GM23338 (cell line): ENCODE data around the gene RBFOX1. TPM values are rescaled to one million over a fixed set of nuclear protein-coding genes. Genes with fewer than 3 reads are reported as not detected.

Experiments used
- ATAC-seq: fragments of 200-7000 bp; cut with Tn5 transposase; 3 replicates; pipeline ENCODE4 v1.9.1; 2020
- DNase-seq: peaks from one replicate; pipeline ENCODE4 v3.0.0-alpha.2; 2015; ENCODE audit warnings: low spot score
- H2AFZ ChIP-seq: fragments of 200-600 bp; sonication (generic); 2 replicates; pipeline ENCODE4 v1.8.0; 2016; ENCODE audit warnings: antibody characterized with exemption, mild to moderate bottlenecking, moderate library complexity
- H3F3A ChIP-seq: fragments of 200-600 bp; sonication (generic); replicated peaks from 2 replicates; pipeline ENCODE4 v1.8.0; 2017; ENCODE audit warnings: antibody characterized with exemption, mixed run types, low read depth
- H3K27ac ChIP-seq: fragments of 200-600 bp; sonication (generic); 2 replicates; pipeline ENCODE4 v1.6.1; 2016; ENCODE audit warnings: low read depth
- H3K27me3 ChIP-seq: fragments of 200-600 bp; sonication (generic); 2 replicates; pipeline ENCODE4 v1.8.0; 2016; ENCODE audit warnings: mild to moderate bottlenecking, mixed run types, moderate library complexity; ENCODE audit not compliant: insufficient read depth
- H3K36me3 ChIP-seq: fragments of 200-600 bp; sonication (generic); 2 replicates; pipeline ENCODE4 v1.8.0; 2016; ENCODE audit warnings: mild to moderate bottlenecking; ENCODE audit not compliant: insufficient read depth
- H3K4me1 ChIP-seq: fragments of 200-600 bp; sonication (generic); 2 replicates; pipeline ENCODE4 v1.8.0; 2016; ENCODE audit warnings: mild to moderate bottlenecking, moderate library complexity; ENCODE audit not compliant: insufficient read depth
- H3K4me2 ChIP-seq: fragments of 200-600 bp; sonication (generic); 2 replicates; pipeline ENCODE4 v1.7.1; 2017; ENCODE audit warnings: mixed run types
- H3K4me3 ChIP-seq: fragments of 200-600 bp; sonication (generic); 2 replicates; pipeline ENCODE4 v1.6.1; 2016; ENCODE audit warnings: mixed run types
- H3K79me2 ChIP-seq: fragments of 200-600 bp; sonication (generic); replicated peaks from 2 replicates; pipeline ENCODE4 v1.8.0; 2017; ENCODE audit warnings: mild to moderate bottlenecking; ENCODE audit not compliant: insufficient read depth
- H3K9me2 ChIP-seq: fragments of 200-600 bp; sonication (generic); 2 replicates; pipeline ENCODE4 v1.8.0; 2017; ENCODE audit not compliant: insufficient read depth
- H4K20me1 ChIP-seq: fragments of 200-600 bp; sonication (generic); replicated peaks from 2 replicates; pipeline ENCODE4 v1.8.0; 2017; ENCODE audit warnings: mild to moderate bottlenecking; ENCODE audit not compliant: insufficient read depth
- H3K27ac Mint-ChIP-seq: 2 replicates; pipeline ENCODE4 v1.8.0; 2020; ENCODE audit warnings: inconsistent platforms, mild to moderate bottlenecking, moderate library complexity, mixed read lengths
- H3K27me3 Mint-ChIP-seq: 3 replicates; pipeline ENCODE4 v1.8.0; 2022; ENCODE audit warnings: low read depth, mild to moderate bottlenecking, moderate library complexity, mixed read lengths, inconsistent platforms; ENCODE audit not compliant: insufficient read depth, poor library complexity
- H3K36me3 Mint-ChIP-seq: 3 replicates; pipeline ENCODE4 v1.8.0; 2021; ENCODE audit warnings: low read depth, mild to moderate bottlenecking, inconsistent platforms, moderate library complexity, mixed read lengths
- H3K4me1 Mint-ChIP-seq: 3 replicates; pipeline ENCODE4 v1.8.0; 2020; ENCODE audit warnings: mild to moderate bottlenecking, inconsistent platforms, mixed read lengths
- H3K4me3 Mint-ChIP-seq: 3 replicates; pipeline ENCODE4 v1.8.0; 2021; ENCODE audit warnings: moderate library complexity, mild to moderate bottlenecking, inconsistent platforms, mixed read lengths
- H3K9me3 Mint-ChIP-seq: 3 replicates; pipeline ENCODE4 v1.8.0; 2020; ENCODE audit warnings: moderate library complexity, mild to moderate bottlenecking, inconsistent platforms, mixed read lengths
- CREB1 ChIP-seq: fragments of 250-450 bp; sonication (Bioruptor Pico); IDR thresholded peaks from 2 replicates; pipeline ENCODE4 v1.5.0; 2020; ENCODE audit warnings: low read depth, mild to moderate bottlenecking, moderate library complexity
- EZH2 ChIP-seq: fragments of 200-600 bp; sonication (generic); IDR thresholded peaks from one replicate; pipeline ENCODE4 v1.8.0; 2017; ENCODE audit warnings: antibody characterized with exemption, mild to moderate bottlenecking, low read depth; ENCODE audit not compliant: unreplicated experiment
- EZH2phosphoT487 ChIP-seq: fragments of 200-600 bp; sonication (generic); IDR thresholded peaks from one replicate; pipeline ENCODE4 v1.8.1; 2018; ENCODE audit warnings: antibody characterized with exemption; ENCODE audit not compliant: unreplicated experiment
- JUNB ChIP-seq: IDR thresholded peaks from one replicate; pipeline ENCODE4 v1.6.1; 2016; ENCODE audit warnings: antibody characterized with exemption; ENCODE audit not compliant: unreplicated experiment
- NANOG ChIP-seq: IDR thresholded peaks from 2 replicates; pipeline ENCODE4 v1.6.1; 2016; ENCODE audit warnings: antibody characterized with exemption, borderline replicate concordance
- POLR2AphosphoS5 ChIP-seq: IDR thresholded peaks from 2 replicates; pipeline ENCODE4 v1.6.1; 2016; ENCODE audit warnings: antibody characterized with exemption, low read depth
- STAT1 ChIP-seq: IDR thresholded peaks from one replicate; pipeline ENCODE4 v1.6.1; 2016; ENCODE audit warnings: antibody characterized with exemption; ENCODE audit not compliant: unreplicated experiment
- ZNF114 ChIP-seq: fragments of 250-450 bp; sonication (Bioruptor Pico); IDR thresholded peaks from 2 replicates; pipeline ENCODE4 v1.5.0; 2020; ENCODE audit warnings: mild to moderate bottlenecking, moderate library complexity
- ZNF331 ChIP-seq: fragments of 250-450 bp; sonication (Bioruptor Pico); IDR thresholded peaks from 2 replicates; pipeline ENCODE4 v1.5.0; 2020; ENCODE audit warnings: low read depth, mild to moderate bottlenecking, moderate library complexity
- polyA plus RNA-seq: library from polyadenylated mRNA; unstranded; fragments of >200 nt; fragmentation: Nextera tagmentation; extraction: Ambion mirVana; gene quantifications from 2 replicates; pipeline ENCODE4 v1.2.1, GENCODE V29; 2016
- total RNA-seq: library from RNA; depleted of rRNA; stranded (reverse); fragments of >200 nt; shearing (Covaris generic); gene quantifications from 2 replicates; pipeline ENCODE4 v1.2.3, GENCODE V29; 2014
- TF ChIP-seq, protein P1 (sequence below), 2 experiments: fragments of 200-600 bp in 1 of 2; sonication (generic) in 1 of 2; conservative IDR thresholded peaks; 2 replicates each; pipeline versions ENCODE4 v1.5.1 to v1.6.1; 2016 to 2017; ENCODE audit warnings: antibody characterized with exemption in 2 of 2, low read depth in 2 of 2, mild to moderate bottlenecking in 2 of 2, moderate library complexity in 1 of 2
- TF ChIP-seq, protein P2 (sequence below): IDR thresholded peaks from 2 replicates; pipeline ENCODE4 v1.6.1; 2016; ENCODE audit warnings: antibody characterized with exemption
- TF ChIP-seq, protein P3 (sequence below): IDR thresholded peaks from one replicate; pipeline ENCODE4 v1.6.1; 2018; ENCODE audit warnings: antibody characterized with exemption; ENCODE audit not compliant: unreplicated experiment
- TF ChIP-seq, protein P4 (sequence below): fragments of 250-450 bp; sonication (Bioruptor Pico); IDR thresholded peaks from 2 replicates; pipeline ENCODE4 v1.5.0; 2020; ENCODE audit warnings: mild to moderate bottlenecking, moderate library complexity

RBFOX1 gene
- total and polyA plus RNA-seq, 2 experiments from 2014 or later, result 2.5 to 3.6 TPM

DNA sequence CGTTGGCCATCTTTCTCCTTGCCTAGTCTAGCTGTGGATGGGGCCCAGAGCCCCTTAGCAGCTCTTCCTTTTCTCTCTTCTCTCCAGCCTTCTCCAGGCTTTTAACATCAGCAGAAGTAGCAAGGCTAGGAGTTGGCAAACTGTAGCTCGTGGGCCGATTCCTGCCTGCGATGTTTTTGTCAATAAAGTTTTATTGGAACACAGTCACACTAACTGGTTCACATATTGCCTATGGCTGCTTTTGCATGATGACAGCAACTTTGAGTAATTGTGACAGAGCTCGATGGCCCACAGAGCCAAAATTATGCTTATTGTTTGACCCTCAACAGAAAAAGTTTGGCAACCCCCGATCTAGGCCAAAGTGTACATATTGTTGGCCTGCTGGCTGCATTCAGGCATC lies 199.9 kb downstream of the RBFOX1 start:
- DNase-seq (no peak), ATAC-seq (no peak)
- Histone ChIP-seq H3K27ac (no peak overlapping the region), H3K9me2 (no peaks in the 10 kb centered on the region), H3K4me2 (no peak overlapping the region), H3F3A (no peaks in the 10 kb centered on the region), H3K36me3 (0 out of 2 replicates have a peak, but pooled peaks cover 3% of the 10 kb centered on the region), H3K27me3 (no peaks in the 10 kb centered on the region), H2AFZ (no peak overlapping the region), H3K4me1 (no peaks in the 10 kb centered on the region), H4K20me1 (no peaks in the 10 kb centered on the region), H3K4me3 (no peak overlapping the region), H3K79me2 (no peaks in the 10 kb centered on the region)
- H3K4me1 Mint-ChIP-seq, result no peaks in the 10 kb centered on the region
- H3K27me3 Mint-ChIP-seq, result no peaks in the 10 kb centered on the region
- H3K4me3 Mint-ChIP-seq, result no peak overlapping the region
- no peaks in the 10 kb centered on the region for H3K36me3 Mint-ChIP-seq
- H3K9me3 Mint-ChIP-seq, result no peaks in the 10 kb centered on the region
- H3K27ac Mint-ChIP-seq, result no peak overlapping the region
- TF ChIP-seq EZH2 (no peak), NANOG (no peak), EZH2phosphoT487 (no peak), ZNF331 (CRISPR knock-in tag) (no peak), JUNB (no peak), ZNF114 (CRISPR knock-in tag) (no peak), POLR2AphosphoS5 (no peak), CREB1 (CRISPR knock-in tag) (no peak), STAT1 (no peak)
- TF ChIP-seq, protein P1, sequence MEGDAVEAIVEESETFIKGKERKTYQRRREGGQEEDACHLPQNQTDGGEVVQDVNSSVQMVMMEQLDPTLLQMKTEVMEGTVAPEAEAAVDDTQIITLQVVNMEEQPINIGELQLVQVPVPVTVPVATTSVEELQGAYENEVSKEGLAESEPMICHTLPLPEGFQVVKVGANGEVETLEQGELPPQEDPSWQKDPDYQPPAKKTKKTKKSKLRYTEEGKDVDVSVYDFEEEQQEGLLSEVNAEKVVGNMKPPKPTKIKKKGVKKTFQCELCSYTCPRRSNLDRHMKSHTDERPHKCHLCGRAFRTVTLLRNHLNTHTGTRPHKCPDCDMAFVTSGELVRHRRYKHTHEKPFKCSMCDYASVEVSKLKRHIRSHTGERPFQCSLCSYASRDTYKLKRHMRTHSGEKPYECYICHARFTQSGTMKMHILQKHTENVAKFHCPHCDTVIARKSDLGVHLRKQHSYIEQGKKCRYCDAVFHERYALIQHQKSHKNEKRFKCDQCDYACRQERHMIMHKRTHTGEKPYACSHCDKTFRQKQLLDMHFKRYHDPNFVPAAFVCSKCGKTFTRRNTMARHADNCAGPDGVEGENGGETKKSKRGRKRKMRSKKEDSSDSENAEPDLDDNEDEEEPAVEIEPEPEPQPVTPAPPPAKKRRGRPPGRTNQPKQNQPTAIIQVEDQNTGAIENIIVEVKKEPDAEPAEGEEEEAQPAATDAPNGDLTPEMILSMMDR (conservative IDR thresholded peaks at IDR 0.05; ENCODE audit: low read depth in 2 of 2), result no peak
- TF ChIP-seq, protein P2, sequence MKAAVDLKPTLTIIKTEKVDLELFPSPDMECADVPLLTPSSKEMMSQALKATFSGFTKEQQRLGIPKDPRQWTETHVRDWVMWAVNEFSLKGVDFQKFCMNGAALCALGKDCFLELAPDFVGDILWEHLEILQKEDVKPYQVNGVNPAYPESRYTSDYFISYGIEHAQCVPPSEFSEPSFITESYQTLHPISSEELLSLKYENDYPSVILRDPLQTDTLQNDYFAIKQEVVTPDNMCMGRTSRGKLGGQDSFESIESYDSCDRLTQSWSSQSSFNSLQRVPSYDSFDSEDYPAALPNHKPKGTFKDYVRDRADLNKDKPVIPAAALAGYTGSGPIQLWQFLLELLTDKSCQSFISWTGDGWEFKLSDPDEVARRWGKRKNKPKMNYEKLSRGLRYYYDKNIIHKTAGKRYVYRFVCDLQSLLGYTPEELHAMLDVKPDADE, result no peak
- TF ChIP-seq, protein P3, sequence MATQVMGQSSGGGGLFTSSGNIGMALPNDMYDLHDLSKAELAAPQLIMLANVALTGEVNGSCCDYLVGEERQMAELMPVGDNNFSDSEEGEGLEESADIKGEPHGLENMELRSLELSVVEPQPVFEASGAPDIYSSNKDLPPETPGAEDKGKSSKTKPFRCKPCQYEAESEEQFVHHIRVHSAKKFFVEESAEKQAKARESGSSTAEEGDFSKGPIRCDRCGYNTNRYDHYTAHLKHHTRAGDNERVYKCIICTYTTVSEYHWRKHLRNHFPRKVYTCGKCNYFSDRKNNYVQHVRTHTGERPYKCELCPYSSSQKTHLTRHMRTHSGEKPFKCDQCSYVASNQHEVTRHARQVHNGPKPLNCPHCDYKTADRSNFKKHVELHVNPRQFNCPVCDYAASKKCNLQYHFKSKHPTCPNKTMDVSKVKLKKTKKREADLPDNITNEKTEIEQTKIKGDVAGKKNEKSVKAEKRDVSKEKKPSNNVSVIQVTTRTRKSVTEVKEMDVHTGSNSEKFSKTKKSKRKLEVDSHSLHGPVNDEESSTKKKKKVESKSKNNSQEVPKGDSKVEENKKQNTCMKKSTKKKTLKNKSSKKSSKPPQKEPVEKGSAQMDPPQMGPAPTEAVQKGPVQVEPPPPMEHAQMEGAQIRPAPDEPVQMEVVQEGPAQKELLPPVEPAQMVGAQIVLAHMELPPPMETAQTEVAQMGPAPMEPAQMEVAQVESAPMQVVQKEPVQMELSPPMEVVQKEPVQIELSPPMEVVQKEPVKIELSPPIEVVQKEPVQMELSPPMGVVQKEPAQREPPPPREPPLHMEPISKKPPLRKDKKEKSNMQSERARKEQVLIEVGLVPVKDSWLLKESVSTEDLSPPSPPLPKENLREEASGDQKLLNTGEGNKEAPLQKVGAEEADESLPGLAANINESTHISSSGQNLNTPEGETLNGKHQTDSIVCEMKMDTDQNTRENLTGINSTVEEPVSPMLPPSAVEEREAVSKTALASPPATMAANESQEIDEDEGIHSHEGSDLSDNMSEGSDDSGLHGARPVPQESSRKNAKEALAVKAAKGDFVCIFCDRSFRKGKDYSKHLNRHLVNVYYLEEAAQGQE, result no peak
- TF ChIP-seq, protein P4, sequence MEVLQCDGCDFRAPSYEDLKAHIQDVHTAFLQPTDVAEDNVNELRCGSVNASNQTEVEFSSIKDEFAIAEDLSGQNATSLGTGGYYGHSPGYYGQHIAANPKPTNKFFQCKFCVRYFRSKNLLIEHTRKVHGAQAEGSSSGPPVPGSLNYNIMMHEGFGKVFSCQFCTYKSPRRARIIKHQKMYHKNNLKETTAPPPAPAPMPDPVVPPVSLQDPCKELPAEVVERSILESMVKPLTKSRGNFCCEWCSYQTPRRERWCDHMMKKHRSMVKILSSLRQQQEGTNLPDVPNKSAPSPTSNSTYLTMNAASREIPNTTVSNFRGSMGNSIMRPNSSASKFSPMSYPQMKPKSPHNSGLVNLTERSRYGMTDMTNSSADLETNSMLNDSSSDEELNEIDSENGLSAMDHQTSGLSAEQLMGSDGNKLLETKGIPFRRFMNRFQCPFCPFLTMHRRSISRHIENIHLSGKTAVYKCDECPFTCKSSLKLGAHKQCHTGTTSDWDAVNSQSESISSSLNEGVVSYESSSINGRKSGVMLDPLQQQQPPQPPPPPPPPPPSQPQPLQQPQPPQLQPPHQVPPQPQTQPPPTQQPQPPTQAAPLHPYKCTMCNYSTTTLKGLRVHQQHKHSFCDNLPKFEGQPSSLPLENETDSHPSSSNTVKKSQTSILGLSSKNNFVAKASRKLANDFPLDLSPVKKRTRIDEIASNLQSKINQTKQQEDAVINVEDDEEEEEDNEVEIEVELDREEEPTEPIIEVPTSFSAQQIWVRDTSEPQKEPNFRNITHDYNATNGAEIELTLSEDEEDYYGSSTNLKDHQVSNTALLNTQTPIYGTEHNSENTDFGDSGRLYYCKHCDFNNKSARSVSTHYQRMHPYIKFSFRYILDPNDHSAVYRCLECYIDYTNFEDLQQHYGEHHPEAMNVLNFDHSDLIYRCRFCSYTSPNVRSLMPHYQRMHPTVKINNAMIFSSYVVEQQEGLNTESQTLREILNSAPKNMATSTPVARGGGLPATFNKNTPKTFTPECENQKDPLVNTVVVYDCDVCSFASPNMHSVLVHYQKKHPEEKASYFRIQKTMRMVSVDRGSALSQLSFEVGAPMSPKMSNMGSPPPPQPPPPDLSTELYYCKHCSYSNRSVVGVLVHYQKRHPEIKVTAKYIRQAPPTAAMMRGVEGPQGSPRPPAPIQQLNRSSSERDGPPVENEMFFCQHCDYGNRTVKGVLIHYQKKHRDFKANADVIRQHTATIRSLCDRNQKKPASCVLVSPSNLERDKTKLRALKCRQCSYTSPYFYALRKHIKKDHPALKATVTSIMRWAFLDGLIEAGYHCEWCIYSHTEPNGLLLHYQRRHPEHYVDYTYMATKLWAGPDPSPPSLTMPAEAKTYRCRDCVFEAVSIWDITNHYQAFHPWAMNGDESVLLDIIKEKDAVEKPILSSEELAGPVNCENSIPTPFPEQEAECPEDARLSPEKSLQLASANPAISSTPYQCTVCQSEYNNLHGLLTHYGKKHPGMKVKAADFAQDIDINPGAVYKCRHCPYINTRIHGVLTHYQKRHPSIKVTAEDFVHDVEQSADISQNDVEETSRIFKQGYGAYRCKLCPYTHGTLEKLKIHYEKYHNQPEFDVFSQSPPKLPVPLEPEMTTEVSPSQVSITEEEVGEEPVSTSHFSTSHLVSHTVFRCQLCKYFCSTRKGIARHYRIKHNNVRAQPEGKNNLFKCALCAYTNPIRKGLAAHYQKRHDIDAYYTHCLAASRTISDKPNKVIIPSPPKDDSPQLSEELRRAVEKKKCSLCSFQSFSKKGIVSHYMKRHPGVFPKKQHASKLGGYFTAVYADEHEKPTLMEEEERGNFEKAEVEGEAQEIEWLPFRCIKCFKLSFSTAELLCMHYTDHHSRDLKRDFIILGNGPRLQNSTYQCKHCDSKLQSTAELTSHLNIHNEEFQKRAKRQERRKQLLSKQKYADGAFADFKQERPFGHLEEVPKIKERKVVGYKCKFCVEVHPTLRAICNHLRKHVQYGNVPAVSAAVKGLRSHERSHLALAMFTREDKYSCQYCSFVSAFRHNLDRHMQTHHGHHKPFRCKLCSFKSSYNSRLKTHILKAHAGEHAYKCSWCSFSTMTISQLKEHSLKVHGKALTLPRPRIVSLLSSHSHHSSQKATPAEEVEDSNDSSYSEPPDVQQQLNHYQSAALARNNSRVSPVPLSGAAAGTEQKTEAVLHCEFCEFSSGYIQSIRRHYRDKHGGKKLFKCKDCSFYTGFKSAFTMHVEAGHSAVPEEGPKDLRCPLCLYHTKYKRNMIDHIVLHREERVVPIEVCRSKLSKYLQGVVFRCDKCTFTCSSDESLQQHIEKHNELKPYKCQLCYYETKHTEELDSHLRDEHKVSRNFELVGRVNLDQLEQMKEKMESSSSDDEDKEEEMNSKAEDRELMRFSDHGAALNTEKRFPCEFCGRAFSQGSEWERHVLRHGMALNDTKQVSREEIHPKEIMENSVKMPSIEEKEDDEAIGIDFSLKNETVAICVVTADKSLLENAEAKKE (CRISPR knock-in tag), result no peak
